ENCODE data around the gene OBSL1. TPM values are rescaled to one million over a fixed set of nuclear protein-coding genes. Genes with fewer than 3 reads are reported as not detected.

The OBSL1 gene
- total and polyA plus RNA-seq, 4 donors, result 14.2 to 35.3 (median 27.3) TPM

GRCh38 chr2:219574484-219575311 lies 3.4 kb upstream of the OBSL1 start:
- Histone ChIP-seq H3K27me3 (ENCODE audit: control insufficient read depth in 4 of 4, insufficient read depth in 4 of 4, low read length in 3 of 4) (peaks cover 0 to 2% (median 0%) of the 10 kb centered on the region in 4 donors), H3K36me3 (ENCODE audit: control insufficient read depth in 4 of 4, insufficient read depth in 3 of 4, low read depth in 1 of 4, low read length in 3 of 4) (no peaks in the 10 kb centered on the region), H3K4me3 (ENCODE audit: low read depth in 1 of 3, low read length in 3 of 3) (no peak overlapping the region), H3K27ac (ENCODE audit: low read depth in 1 of 2, low read length in 2 of 2) (no peak overlapping the region), H3K4me1 (ENCODE audit: control insufficient read depth in 4 of 4, insufficient read depth in 4 of 4, low read length in 3 of 4) (peaks cover 4 to 15% (median 6%) of the 10 kb centered on the region in 4 donors), H3K9me3 (ENCODE audit: control insufficient read depth in 4 of 4, low read length in 3 of 4) (no peaks in the 10 kb centered on the region), H3K9ac (ENCODE audit: low read depth in 1 of 2, low read length in 2 of 2) (no peak overlapping the region)
- no peak for DNase-seq (ENCODE audit: low spot score)
- TF ChIP-seq HNF4A (conservative IDR thresholded peaks at IDR 0.05) (no peak), EGR1 (IDR thresholded peaks at IDR 0.05; ENCODE audit: low read depth in 2 of 2) (no peak), RXRA (IDR thresholded peaks at IDR 0.05) (no peak), NR2F2 (IDR thresholded peaks at IDR 0.05) (no peak), GABPA (IDR thresholded peaks at IDR 0.05 in 1 of 2, conservative IDR thresholded peaks at IDR 0.05 in 1 of 2) (no peak), CTCF (IDR thresholded peaks at IDR 0.05; ENCODE audit: low read depth, low read length, missing input control) (no peak), FOXA1 (IDR thresholded peaks at IDR 0.05) (no peak)
- TF ChIP-seq, protein P1, sequence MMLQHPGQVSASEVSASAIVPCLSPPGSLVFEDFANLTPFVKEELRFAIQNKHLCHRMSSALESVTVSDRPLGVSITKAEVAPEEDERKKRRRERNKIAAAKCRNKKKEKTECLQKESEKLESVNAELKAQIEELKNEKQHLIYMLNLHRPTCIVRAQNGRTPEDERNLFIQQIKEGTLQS (IDR thresholded peaks at IDR 0.05), result no peak
- TF ChIP-seq, protein P2, sequence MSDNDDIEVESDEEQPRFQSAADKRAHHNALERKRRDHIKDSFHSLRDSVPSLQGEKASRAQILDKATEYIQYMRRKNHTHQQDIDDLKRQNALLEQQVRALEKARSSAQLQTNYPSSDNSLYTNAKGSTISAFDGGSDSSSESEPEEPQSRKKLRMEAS (IDR thresholded peaks at IDR 0.05), result no peak
- 85% methylated on average over 22 of the region's 22 CpGs for WGBS

DNA sequence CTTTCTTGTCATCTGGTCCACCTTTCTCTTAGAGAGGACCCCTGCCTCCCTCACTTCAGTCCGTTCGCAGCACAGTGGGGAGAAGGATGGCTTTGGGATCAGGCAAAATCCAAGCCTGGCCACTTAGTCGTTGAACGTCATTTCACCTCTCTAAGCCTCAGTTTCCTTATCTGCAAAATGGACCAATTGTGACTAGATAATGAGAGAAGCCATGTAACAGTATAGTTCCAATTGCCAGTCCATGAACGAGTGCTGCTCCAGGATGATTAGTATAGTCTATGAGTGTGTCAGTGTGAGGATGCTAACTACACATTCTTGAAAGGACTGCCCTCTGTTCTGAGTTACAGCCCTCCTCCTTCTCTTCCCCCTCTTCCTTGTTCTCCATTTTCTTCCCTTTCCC lies 1.8 kb upstream of the OBSL1 start:
- TF ChIP-seq, protein P1 (IDR thresholded peaks at IDR 0.05), result no peak
- no peak for TF ChIP-seq JUND (IDR thresholded peaks at IDR 0.05)
- no peak for TF ChIP-seq YY1 (IDR thresholded peaks at IDR 0.05)
- TF ChIP-seq HNF4A (conservative IDR thresholded peaks at IDR 0.05), result no peak
- TF ChIP-seq, protein P3, sequence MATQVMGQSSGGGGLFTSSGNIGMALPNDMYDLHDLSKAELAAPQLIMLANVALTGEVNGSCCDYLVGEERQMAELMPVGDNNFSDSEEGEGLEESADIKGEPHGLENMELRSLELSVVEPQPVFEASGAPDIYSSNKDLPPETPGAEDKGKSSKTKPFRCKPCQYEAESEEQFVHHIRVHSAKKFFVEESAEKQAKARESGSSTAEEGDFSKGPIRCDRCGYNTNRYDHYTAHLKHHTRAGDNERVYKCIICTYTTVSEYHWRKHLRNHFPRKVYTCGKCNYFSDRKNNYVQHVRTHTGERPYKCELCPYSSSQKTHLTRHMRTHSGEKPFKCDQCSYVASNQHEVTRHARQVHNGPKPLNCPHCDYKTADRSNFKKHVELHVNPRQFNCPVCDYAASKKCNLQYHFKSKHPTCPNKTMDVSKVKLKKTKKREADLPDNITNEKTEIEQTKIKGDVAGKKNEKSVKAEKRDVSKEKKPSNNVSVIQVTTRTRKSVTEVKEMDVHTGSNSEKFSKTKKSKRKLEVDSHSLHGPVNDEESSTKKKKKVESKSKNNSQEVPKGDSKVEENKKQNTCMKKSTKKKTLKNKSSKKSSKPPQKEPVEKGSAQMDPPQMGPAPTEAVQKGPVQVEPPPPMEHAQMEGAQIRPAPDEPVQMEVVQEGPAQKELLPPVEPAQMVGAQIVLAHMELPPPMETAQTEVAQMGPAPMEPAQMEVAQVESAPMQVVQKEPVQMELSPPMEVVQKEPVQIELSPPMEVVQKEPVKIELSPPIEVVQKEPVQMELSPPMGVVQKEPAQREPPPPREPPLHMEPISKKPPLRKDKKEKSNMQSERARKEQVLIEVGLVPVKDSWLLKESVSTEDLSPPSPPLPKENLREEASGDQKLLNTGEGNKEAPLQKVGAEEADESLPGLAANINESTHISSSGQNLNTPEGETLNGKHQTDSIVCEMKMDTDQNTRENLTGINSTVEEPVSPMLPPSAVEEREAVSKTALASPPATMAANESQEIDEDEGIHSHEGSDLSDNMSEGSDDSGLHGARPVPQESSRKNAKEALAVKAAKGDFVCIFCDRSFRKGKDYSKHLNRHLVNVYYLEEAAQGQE (IDR thresholded peaks at IDR 0.05), result no peak
- TF ChIP-seq FOXA1 (IDR thresholded peaks at IDR 0.05), result no peak
- TF ChIP-seq FOXA2 (IDR thresholded peaks at IDR 0.05), result no peak
- TF ChIP-seq NR2F2 (IDR thresholded peaks at IDR 0.05), result no peak
- no peak for TF ChIP-seq HNF4G (IDR thresholded peaks at IDR 0.05)
- TF ChIP-seq, protein P2 (IDR thresholded peaks at IDR 0.05), result no peak
- H3K4me1 ChIP-seq (ENCODE audit: control insufficient read depth in 4 of 4, insufficient read depth in 4 of 4, low read length in 3 of 4), result peaks cover 4 to 15% (median 6%) of the 10 kb centered on the region in 4 donors
- 81% methylated on average over 5 of the region's 5 CpGs for WGBS
- no peaks in the 10 kb centered on the region for H3K9me3 ChIP-seq (ENCODE audit: control insufficient read depth in 4 of 4, low read length in 3 of 4)
- no peak overlapping the region for H3K27ac ChIP-seq (ENCODE audit: low read depth in 1 of 2, low read length in 2 of 2)
- H3K9ac ChIP-seq (ENCODE audit: low read depth in 1 of 2, low read length in 2 of 2), result no peak overlapping the region
- H3K27me3 ChIP-seq (ENCODE audit: control insufficient read depth in 4 of 4, insufficient read depth in 4 of 4, low read length in 3 of 4), result peaks cover 0 to 2% (median 0%) of the 10 kb centered on the region in 4 donors
- no peak for DNase-seq (ENCODE audit: low spot score)
- no peak overlapping the region for H3K4me3 ChIP-seq (ENCODE audit: low read depth in 1 of 3, low read length in 3 of 3)
- H3K36me3 ChIP-seq (ENCODE audit: control insufficient read depth in 4 of 4, insufficient read depth in 3 of 4, low read depth in 1 of 4, low read length in 3 of 4), result peaks cover 0 to 4% (median 0%) of the 10 kb centered on the region in 4 donors

Measured in liver (tissue), 9 donors.